Activated naive CD4-positive, alpha-beta T cell treated with anti-CD3 and anti-CD28 coated beads for 36 hours (primary cell): ENCODE measurements around the gene FEM1A. TPM values are rescaled to one million over a fixed set of nuclear protein-coding genes. Genes with fewer than 3 reads are reported as not detected.
A peak's percentile ranks its signal among the peaks of the same experiment; 100 is the strongest.

Source experiments
- CTCF ChIA-PET: fragments of 350-600 bp; sonication (Branson Sonifier 250); formaldehyde crosslinking; loops from one replicate; lab custom pipeline; 2021; ENCODE audit warnings: antibody characterized with exemption; lab: Charles Lee
- DNase-seq: peaks from one replicate; pipeline ENCODE4 v3.0.0-alpha.2; 2020
- H3K27ac Mint-ChIP-seq: one replicate; pipeline ENCODE4 v1.8.0; 2021; ENCODE audit warnings: mild to moderate bottlenecking, mixed read lengths
- H3K27me3 Mint-ChIP-seq: one replicate; pipeline ENCODE4 v1.8.0; 2021; ENCODE audit warnings: low read depth, mixed read lengths
- H3K36me3 Mint-ChIP-seq: one replicate; pipeline ENCODE4 v1.8.0; 2021; ENCODE audit warnings: low read depth, mixed read lengths
- H3K4me1 Mint-ChIP-seq: one replicate; pipeline ENCODE4 v1.8.0; 2021; ENCODE audit warnings: low read depth, mixed read lengths
- H3K4me3 Mint-ChIP-seq: one replicate; pipeline ENCODE4 v1.8.0; 2021; ENCODE audit warnings: mild to moderate bottlenecking, moderate library complexity, mixed read lengths
- H3K9me3 Mint-ChIP-seq: one replicate; pipeline ENCODE4 v1.8.0; 2021; ENCODE audit warnings: mixed read lengths
- intact Hi-C: fragments of 100-400 bp; cut with micrococcal nuclease; formaldehyde crosslinking; loops from one replicate; pipeline ENCODE4 v1.15.1; 2023
- total RNA-seq, 2 experiments: library from RNA; stranded (reverse); gene quantifications; one replicate each; pipeline ENCODE4 v1.2.3, GENCODE V29; 2021

Gene FEM1A
- total RNA-seq, 2 experiments from 2014 or later = 8.1 to 9.1 TPM

- H3K27ac Mint-ChIP-seq = no peak overlapping the region
- no peak for DNase-seq
- CTCF ChIA-PET = no interaction called here
- no peaks in the 10 kb centered on the region for H3K36me3 Mint-ChIP-seq
- no peak overlapping the region for H3K4me3 Mint-ChIP-seq
- no peaks in the 10 kb centered on the region for H3K9me3 Mint-ChIP-seq
- H3K27me3 Mint-ChIP-seq = peaks cover 34% of the 10 kb centered on the region
- peaks cover 3% of the 10 kb centered on the region for H3K4me1 Mint-ChIP-seq
- intact Hi-C loops = no loop called here
Observed at GRCh38 chr19:4758082-4758481, 33.5 kb upstream of the FEM1A start.

GRCh38 chr19:4758659-4759058 is 32.9 kb upstream of the FEM1A start:
- H3K9me3 Mint-ChIP-seq = no peaks in the 10 kb centered on the region
- H3K36me3 Mint-ChIP-seq = no peaks in the 10 kb centered on the region
- no peak for DNase-seq
- peaks cover 3% of the 10 kb centered on the region for H3K4me1 Mint-ChIP-seq
- no peak overlapping the region for H3K4me3 Mint-ChIP-seq
- no peak overlapping the region for H3K27ac Mint-ChIP-seq
- CTCF ChIA-PET = no interaction called here
- H3K27me3 Mint-ChIP-seq = peaks cover 35% of the 10 kb centered on the region
- intact Hi-C loops = no loop called here

- intact Hi-C loops = no loop called here
- no peak overlapping the region for H3K27ac Mint-ChIP-seq
- peaks cover 3% of the 10 kb centered on the region for H3K4me1 Mint-ChIP-seq
- H3K36me3 Mint-ChIP-seq = no peaks in the 10 kb centered on the region
- peaks cover 35% of the 10 kb centered on the region for H3K27me3 Mint-ChIP-seq
- CTCF ChIA-PET = interaction anchor here (0.6 to 1.5 kb wide), 2 partner anchors 31 to 47 kb away, joined by 3 to 5 read pairs; no protein-coding TSS in a partner anchor
- H3K4me3 Mint-ChIP-seq = no peak overlapping the region
- DNase-seq = peak; percentile 61
- no peaks in the 10 kb centered on the region for H3K9me3 Mint-ChIP-seq
Observed at GRCh38 chr19:4759388-4760284, 31.9 kb upstream of the FEM1A start.

- Mint-ChIP-seq H3K36me3 (no peaks in the 10 kb centered on the region), H3K9me3 (no peaks in the 10 kb centered on the region), H3K27me3 (peaks cover 35% of the 10 kb centered on the region), H3K27ac (no peak overlapping the region), H3K4me1 (peaks cover 3% of the 10 kb centered on the region), H3K4me3 (no peak overlapping the region)
- CTCF ChIA-PET = interaction anchor here (0.6 to 1.5 kb wide), 4 partner anchors 14 to 47 kb away, joined by 3 to 5 read pairs (median 3); no protein-coding TSS in a partner anchor
- intact Hi-C loops = no loop called here
- DNase-seq = no peak
Observed at GRCh38 chr19:4760285-4760650, 31.3 kb upstream of the FEM1A start.

- Mint-ChIP-seq H3K9me3 (no peaks in the 10 kb centered on the region), H3K27ac (no peak overlapping the region), H3K27me3 (peaks cover 34% of the 10 kb centered on the region), H3K4me1 (peaks cover 3% of the 10 kb centered on the region), H3K4me3 (no peak overlapping the region), H3K36me3 (no peaks in the 10 kb centered on the region)
- intact Hi-C loops = no loop called here
- no peak for DNase-seq
- CTCF ChIA-PET = no interaction called here
Observed at GRCh38 chr19:4763021-4763420, 28.5 kb upstream of the FEM1A start.

GRCh38 chr19:4764393-4764660 is 27.2 kb upstream of the FEM1A start:
- Mint-ChIP-seq H3K4me1 (peaks cover 3% of the 10 kb centered on the region), H3K9me3 (no peaks in the 10 kb centered on the region), H3K27ac (no peak overlapping the region), H3K4me3 (no peak overlapping the region), H3K36me3 (no peaks in the 10 kb centered on the region), H3K27me3 (peaks cover 27% of the 10 kb centered on the region)
- CTCF ChIA-PET = interaction anchor here (0.6 kb wide), 1 partner anchor 47 kb away, joined by 3 read pairs; no protein-coding TSS in a partner anchor
- no peak for DNase-seq
- intact Hi-C loops = no loop called here

GRCh38 chr19:4768934-4769777 is 22.4 kb upstream of the FEM1A start:
- intact Hi-C loops = loop anchor here (1.0 to 5.0 kb wide), 3 partner anchors 22 to 633 kb away; partner anchors contain the start of gene FEM1A
- peak; percentile 92 for DNase-seq
- no peak overlapping the region for H3K4me3 Mint-ChIP-seq
- peaks cover 2% of the 10 kb centered on the region for H3K9me3 Mint-ChIP-seq
- no peaks in the 10 kb centered on the region for H3K4me1 Mint-ChIP-seq
- CTCF ChIA-PET = interaction anchor here (0.6 to 1.5 kb wide), 6 partner anchors 8 to 810 kb away, joined by 3 read pairs; no protein-coding TSS in a partner anchor
- H3K36me3 Mint-ChIP-seq = no peaks in the 10 kb centered on the region
- H3K27ac Mint-ChIP-seq = no peak overlapping the region
- peaks cover 4% of the 10 kb centered on the region for H3K27me3 Mint-ChIP-seq

GRCh38 chr19:4772566-4772965 is 19.0 kb upstream of the FEM1A start:
- H3K27me3 Mint-ChIP-seq = peaks cover 7% of the 10 kb centered on the region
- no peaks in the 10 kb centered on the region for H3K4me1 Mint-ChIP-seq
- peaks cover 2% of the 10 kb centered on the region for H3K9me3 Mint-ChIP-seq
- CTCF ChIA-PET = no interaction called here
- H3K36me3 Mint-ChIP-seq = no peaks in the 10 kb centered on the region
- H3K27ac Mint-ChIP-seq = no peak overlapping the region
- intact Hi-C loops = no loop called here
- no peak overlapping the region for H3K4me3 Mint-ChIP-seq
- DNase-seq = no peak

- CTCF ChIA-PET = no interaction called here
- peaks cover 2% of the 10 kb centered on the region for H3K9me3 Mint-ChIP-seq
- H3K27me3 Mint-ChIP-seq = peaks cover 7% of the 10 kb centered on the region
Observed at GRCh38 chr19:4773047-4773640, 18.4 kb upstream of the FEM1A start.

GRCh38 chr19:4774136-4774535 is 17.4 kb upstream of the FEM1A start:
- Mint-ChIP-seq H3K27me3 (peaks cover 7% of the 10 kb centered on the region), H3K9me3 (peaks cover 2% of the 10 kb centered on the region), H3K4me1 (no peaks in the 10 kb centered on the region), H3K36me3 (no peaks in the 10 kb centered on the region), H3K4me3 (no peak overlapping the region), H3K27ac (no peak overlapping the region)
- CTCF ChIA-PET = interaction anchor here (0.9 kb wide), 1 partner anchor 13 kb away, joined by 3 read pairs; no protein-coding TSS in a partner anchor
- DNase-seq = no peak
- intact Hi-C loops = no loop called here

More at GRCh38 chr19:4773047-4773640, 18.4 kb upstream of the FEM1A start:
- no peak for DNase-seq
- H3K27ac Mint-ChIP-seq = no peak overlapping the region
- H3K4me1 Mint-ChIP-seq = no peaks in the 10 kb centered on the region
- intact Hi-C loops = no loop called here
- no peak overlapping the region for H3K4me3 Mint-ChIP-seq
- no peaks in the 10 kb centered on the region for H3K36me3 Mint-ChIP-seq

- Mint-ChIP-seq H3K27ac (no peak overlapping the region), H3K27me3 (peaks cover 7% of the 10 kb centered on the region), H3K4me3 (no peak overlapping the region), H3K4me1 (no peaks in the 10 kb centered on the region), H3K36me3 (no peaks in the 10 kb centered on the region), H3K9me3 (peaks cover under 1% of the 10 kb centered on the region)
- CTCF ChIA-PET = no interaction called here
- intact Hi-C loops = no loop called here
- DNase-seq = no peak
Observed at GRCh38 chr19:4775627-4776152, 15.8 kb upstream of the FEM1A start.
